Endothelial cell of umbilical vein (primary cell): ENCODE data around the gene CPOX.

ENCODE experiments used
- CTCF ChIP-seq, 2 donors: IDR thresholded peaks; 1 replicate in 1 of 2; 2 replicates in 1 of 2; pipeline ENCODE4 v1.5.1; 2011; ENCODE audit warnings: low read length in 2 of 2, mild to moderate bottlenecking in 2 of 2, moderate library complexity in 2 of 2, control low read depth in 1 of 2, inconsistent platforms in 1 of 2, low read depth in 1 of 2; ENCODE audit not compliant: insufficient read depth in 1 of 2; ENCODE audit errors: extremely low read depth in 1 of 2
- EZH2 ChIP-seq: IDR thresholded peaks from 2 replicates; pipeline ENCODE4 v1.6.1; 2012; ENCODE audit warnings: borderline replicate concordance, low read depth, mild to moderate bottlenecking, moderate library complexity, low read length, inconsistent platforms; ENCODE audit not compliant: severe bottlenecking
- MYC ChIP-seq: IDR thresholded peaks from one replicate; pipeline ENCODE4 v1.6.1; 2011; ENCODE audit warnings: mild to moderate bottlenecking, low read depth, low read length
- POLR2A ChIP-seq: IDR thresholded peaks from 2 replicates; pipeline ENCODE4 v1.6.1; 2012; ENCODE audit warnings: low read depth, mild to moderate bottlenecking, control low read depth, low read length

GRCh38 chr3:98541695-98542094 lies 51.7 kb downstream of the CPOX start:
- no peak for TF ChIP-seq POLR2A
- no peak for TF ChIP-seq CTCF (IDR thresholded peaks at IDR 0.05; ENCODE audit: extremely low read depth in 1 of 2, insufficient read depth in 1 of 2, low read depth in 1 of 2, low read length in 2 of 2)
- TF ChIP-seq EZH2: no peak
- TF ChIP-seq MYC: no peak
